Trophoblast cell (in vitro differentiated cells and primary cell): Measurements from ENCODE around the gene UPB1.

ENCODE experiments used
- DNase-seq, 2 donors: peaks; one replicate each; pipeline ENCODE4 v3.0.0-alpha.2; 2016
- H2AFZ ChIP-seq: 2 replicates; pipeline ENCODE4 v1.6.1; 2013; ENCODE audit warnings: low read length, moderate library complexity, mild to moderate bottlenecking; ENCODE audit not compliant: insufficient read depth, poor library complexity
- H2AK5ac ChIP-seq: 2 replicates; pipeline ENCODE4 v1.6.1; 2013; ENCODE audit warnings: mild to moderate bottlenecking, low read length
- H2BK120ac ChIP-seq: 2 replicates; pipeline ENCODE4 v1.6.1; 2013; ENCODE audit warnings: low read length, mild to moderate bottlenecking, moderate library complexity; ENCODE audit not compliant: insufficient read depth, poor library complexity
- H2BK12ac ChIP-seq: 2 replicates; pipeline ENCODE4 v1.6.1; 2013; ENCODE audit warnings: mild to moderate bottlenecking, low read length, moderate library complexity
- H2BK5ac ChIP-seq: 2 replicates; pipeline ENCODE4 v1.6.1; 2013; ENCODE audit warnings: low read length, low read depth, moderate library complexity, mild to moderate bottlenecking; ENCODE audit not compliant: poor library complexity
- H3K14ac ChIP-seq: 2 replicates; pipeline ENCODE4 v1.6.1; 2013; ENCODE audit warnings: mild to moderate bottlenecking, low read length
- H3K18ac ChIP-seq: 2 replicates; pipeline ENCODE4 v1.6.1; 2013; ENCODE audit warnings: mild to moderate bottlenecking, low read length
- H3K23ac ChIP-seq: 2 replicates; pipeline ENCODE4 v1.6.1; 2013; ENCODE audit warnings: low read length
- H3K27ac ChIP-seq: 2 replicates; pipeline ENCODE4 v1.5.1; 2013; ENCODE audit warnings: low read depth, mild to moderate bottlenecking, inconsistent platforms, low read length, moderate library complexity
- H3K27me3 ChIP-seq: 2 replicates; pipeline ENCODE4 v1.6.1; 2013; ENCODE audit warnings: inconsistent platforms, mild to moderate bottlenecking, low read length, moderate library complexity; ENCODE audit not compliant: insufficient read depth
- H3K36me3 ChIP-seq, 2 experiments: 1 replicate in 1 of 2; 2 replicates in 1 of 2; pipeline ENCODE4 v1.6.1; 2013; ENCODE audit warnings: low read length in 2 of 2, mild to moderate bottlenecking in 2 of 2, moderate library complexity in 1 of 2; ENCODE audit not compliant: insufficient read depth in 2 of 2, control insufficient read depth in 1 of 2
- H3K4ac ChIP-seq: 2 replicates; pipeline ENCODE4 v1.6.1; 2013; ENCODE audit warnings: low read depth, mild to moderate bottlenecking, low read length, moderate library complexity
- H3K4me1 ChIP-seq, 2 experiments: 1 replicate in 1 of 2; 2 replicates in 1 of 2; pipeline ENCODE4 v1.6.1; 2013; ENCODE audit warnings: low read length in 2 of 2, mild to moderate bottlenecking in 2 of 2, moderate library complexity in 1 of 2; ENCODE audit not compliant: insufficient read depth in 2 of 2, control insufficient read depth in 1 of 2
- H3K4me2 ChIP-seq: 2 replicates; pipeline ENCODE4 v1.6.1; 2013; ENCODE audit warnings: inconsistent platforms, mild to moderate bottlenecking, low read length, moderate library complexity
- H3K4me3 ChIP-seq: 2 replicates; pipeline ENCODE4 v1.5.1; 2013; ENCODE audit warnings: mild to moderate bottlenecking, low read depth, low read length, inconsistent platforms
- H3K79me1 ChIP-seq: one replicate; pipeline ENCODE4 v1.6.1; 2013; ENCODE audit warnings: low read length
- H3K79me2 ChIP-seq: 2 replicates; pipeline ENCODE4 v1.6.1; 2013; ENCODE audit warnings: low read length, mild to moderate bottlenecking; ENCODE audit not compliant: control insufficient read depth, insufficient read depth, poor library complexity
- H3K9ac ChIP-seq: 2 replicates; pipeline ENCODE4 v1.6.1; 2013; ENCODE audit warnings: mild to moderate bottlenecking, low read length
- H3K9me3 ChIP-seq: 2 replicates; pipeline ENCODE4 v1.6.1; 2013; ENCODE audit warnings: low read depth, mild to moderate bottlenecking, control low read depth, inconsistent platforms, low read length; ENCODE audit not compliant: insufficient read depth
- H4K12ac ChIP-seq: 2 replicates; pipeline ENCODE4 v1.6.1; 2013; ENCODE audit warnings: low read depth, mild to moderate bottlenecking, low read length, moderate library complexity
- H4K8ac ChIP-seq: 2 replicates; pipeline ENCODE4 v1.6.1; 2013; ENCODE audit warnings: low read depth, mild to moderate bottlenecking, low read length, moderate library complexity
- H4K91ac ChIP-seq: one replicate; pipeline ENCODE4 v1.6.1; 2013; ENCODE audit warnings: low read depth, mild to moderate bottlenecking, low read length, moderate library complexity
- WGBS: extraction: QIAGEN DNeasy Blood & Tissue Kit; methylation state at CpG from one replicate; pipeline ENCODE4 v1.1.7; 2013; ENCODE audit warnings: missing lambda C conversion rate; ENCODE audit not compliant: insufficient read length, insufficient coverage; ENCODE audit errors: extremely low coverage; 5-methylcytosine and 5-hydroxymethylcytosine counted together

The UPB1 gene

DNA sequence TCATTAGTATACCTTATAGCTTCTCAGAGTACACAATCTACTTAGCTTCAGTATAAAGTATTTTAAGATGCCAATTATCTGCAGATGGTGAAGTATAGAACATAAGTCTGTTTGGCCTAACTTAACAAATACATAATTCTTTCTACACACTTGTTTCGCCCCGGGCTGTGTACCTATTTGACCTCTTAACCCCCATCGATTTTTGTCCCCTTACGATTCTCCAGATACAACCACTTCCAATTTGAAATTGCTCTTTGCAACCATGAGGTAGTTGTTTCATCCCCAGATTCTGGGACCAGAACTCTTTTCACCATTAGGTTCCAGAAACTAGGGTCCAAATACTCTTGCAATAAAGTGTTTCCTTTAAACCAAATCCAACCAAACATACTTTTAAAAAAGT, 10.0 kb upstream of the UPB1 start:
- Histone ChIP-seq H3K4me1 (no peaks in the 10 kb centered on the region), H4K8ac (no peak overlapping the region), H3K36me3 (no peaks in the 10 kb centered on the region), H2AFZ (no peak overlapping the region), H3K79me1 (no peaks in the 10 kb centered on the region), H2AK5ac (no peak overlapping the region), H3K4me2 (no peak overlapping the region), H3K23ac (no peak overlapping the region), H3K9me3 (no peaks in the 10 kb centered on the region), H3K27me3 (no peaks in the 10 kb centered on the region), H3K4ac (no peak overlapping the region), H3K9ac (no peak overlapping the region), H3K18ac (no peak overlapping the region), H3K79me2 (no peaks in the 10 kb centered on the region), H4K91ac (no peak overlapping the region), H3K27ac (no peak overlapping the region), H3K14ac (no peak overlapping the region), H2BK120ac (no peak overlapping the region), H2BK12ac (no peak overlapping the region), H2BK5ac (no peak overlapping the region), H3K4me3 (no peak overlapping the region), H4K12ac (no peak overlapping the region)
- DNase-seq: no peak
- WGBS: no CpG with 5 or more reads among the region's 4 CpGs

DNA sequence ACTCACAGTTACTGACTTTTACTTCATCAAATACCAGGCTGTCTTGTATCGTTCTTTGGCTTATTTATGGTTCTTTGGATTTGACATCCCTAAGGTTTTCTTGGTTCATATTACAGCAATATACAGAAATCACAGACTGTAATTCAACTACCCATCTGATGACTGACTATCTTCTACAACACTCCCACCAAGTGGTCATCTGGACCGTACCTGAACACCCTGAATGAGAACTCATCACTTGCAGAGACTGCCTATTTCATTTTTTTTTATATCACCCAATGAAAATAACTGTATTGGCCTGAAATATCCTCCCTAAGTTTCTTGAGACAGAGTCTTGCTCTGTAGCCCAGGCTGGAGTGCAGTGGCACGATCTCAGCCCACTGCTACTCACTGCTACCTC, 9.5 kb upstream of the UPB1 start:
- Histone ChIP-seq H4K8ac (no peak overlapping the region), H3K14ac (no peak overlapping the region), H3K9me3 (no peaks in the 10 kb centered on the region), H2AK5ac (no peak overlapping the region), H3K36me3 (no peaks in the 10 kb centered on the region), H3K4me2 (no peak overlapping the region), H3K23ac (no peak overlapping the region), H3K27me3 (no peaks in the 10 kb centered on the region), H3K4me1 (no peaks in the 10 kb centered on the region), H2AFZ (no peak overlapping the region), H3K4me3 (no peak overlapping the region), H3K79me2 (no peaks in the 10 kb centered on the region), H3K9ac (no peak overlapping the region), H3K79me1 (no peaks in the 10 kb centered on the region), H2BK5ac (no peak overlapping the region), H2BK120ac (no peak overlapping the region), H4K91ac (no peak overlapping the region), H3K4ac (no peak overlapping the region), H3K18ac (no peak overlapping the region), H3K27ac (no peak overlapping the region), H4K12ac (no peak overlapping the region), H2BK12ac (no peak overlapping the region)
- no peak for DNase-seq
- WGBS: no CpG with 5 or more reads among the region's 3 CpGs

DNA sequence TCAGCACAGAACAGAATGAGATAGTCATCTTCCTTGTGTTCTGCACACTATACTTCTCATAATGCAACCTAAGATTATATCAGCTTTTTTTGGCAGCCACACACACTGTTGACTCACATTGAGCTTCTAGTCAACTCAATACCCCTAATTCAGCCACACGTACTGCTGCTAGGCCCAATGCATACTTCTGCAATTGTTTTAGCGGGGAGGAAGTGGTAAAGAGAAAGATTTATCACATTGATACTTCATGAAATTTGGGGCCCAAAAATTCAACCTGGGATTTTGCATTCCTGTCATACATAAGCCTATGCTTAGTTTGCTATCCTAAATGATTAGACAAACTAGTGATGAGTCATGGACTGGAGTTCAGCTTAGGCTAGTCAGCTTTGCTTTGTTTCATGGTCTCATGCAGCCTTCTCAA, 8.6 kb upstream of the UPB1 start:
- no peak overlapping the region for H4K91ac ChIP-seq
- no peak overlapping the region for H3K4me3 ChIP-seq
- no peaks in the 10 kb centered on the region for H3K9me3 ChIP-seq
- no peak overlapping the region for H3K18ac ChIP-seq
- no peak overlapping the region for H3K4me2 ChIP-seq
- no peak overlapping the region for H4K12ac ChIP-seq
- H3K4me1 ChIP-seq: no peaks in the 10 kb centered on the region
- no peaks in the 10 kb centered on the region for H3K79me1 ChIP-seq
- no peak overlapping the region for H3K23ac ChIP-seq
- H3K27ac ChIP-seq: no peak overlapping the region
- H2BK5ac ChIP-seq: no peak overlapping the region
- no peak overlapping the region for H4K8ac ChIP-seq
- H2BK12ac ChIP-seq: no peak overlapping the region
- H2BK120ac ChIP-seq: no peak overlapping the region
- no peaks in the 10 kb centered on the region for H3K36me3 ChIP-seq
- no peak overlapping the region for H3K9ac ChIP-seq
- no peak overlapping the region for H2AK5ac ChIP-seq
- H2AFZ ChIP-seq: no peak overlapping the region
- no peak overlapping the region for H3K14ac ChIP-seq
- H3K4ac ChIP-seq: no peak overlapping the region
- H3K27me3 ChIP-seq: no peaks in the 10 kb centered on the region
- WGBS: no CpG with 5 or more reads among the region's 2 CpGs
- no peaks in the 10 kb centered on the region for H3K79me2 ChIP-seq
- DNase-seq: no peak

DNA sequence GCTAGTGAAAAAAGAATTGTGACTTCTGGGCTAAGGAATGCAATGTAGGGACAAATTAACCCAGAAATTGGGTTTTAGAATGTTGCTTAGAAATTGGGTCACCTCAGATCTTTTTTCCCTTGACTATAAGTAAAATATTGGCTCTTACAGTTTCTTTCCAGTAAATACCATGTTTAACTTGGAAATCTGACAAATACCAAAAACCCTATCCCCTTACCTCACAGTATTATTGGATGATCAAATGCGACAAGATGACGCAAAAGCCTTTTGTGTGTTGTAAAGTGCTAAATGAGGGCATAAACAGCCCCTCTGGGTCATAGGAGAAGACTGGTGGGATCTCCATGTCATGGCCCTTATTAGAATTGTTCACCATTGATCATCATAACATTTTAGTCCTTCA, 6.1 kb upstream of the UPB1 start:
- no peak overlapping the region for H3K14ac ChIP-seq
- H3K79me2 ChIP-seq: no peaks in the 10 kb centered on the region
- no peak overlapping the region for H2BK12ac ChIP-seq
- no peak overlapping the region for H4K8ac ChIP-seq
- H3K18ac ChIP-seq: no peak overlapping the region
- H3K4me3 ChIP-seq: no peak overlapping the region
- no peak overlapping the region for H3K9ac ChIP-seq
- H3K27ac ChIP-seq: no peak overlapping the region
- no peak overlapping the region for H4K12ac ChIP-seq
- no peak overlapping the region for H4K91ac ChIP-seq
- WGBS: no CpG with 5 or more reads among the region's 2 CpGs
- H3K27me3 ChIP-seq: peaks cover 8% of the 10 kb centered on the region
- no peak overlapping the region for H2BK120ac ChIP-seq
- no peak overlapping the region for H2BK5ac ChIP-seq
- no peak overlapping the region for H2AFZ ChIP-seq
- H3K23ac ChIP-seq: no peak overlapping the region
- H3K4me1 ChIP-seq: no peaks in the 10 kb centered on the region
- H3K4ac ChIP-seq: no peak overlapping the region
- no peaks in the 10 kb centered on the region for H3K79me1 ChIP-seq
- no peaks in the 10 kb centered on the region for H3K9me3 ChIP-seq
- H3K36me3 ChIP-seq: no peaks in the 10 kb centered on the region
- no peak for DNase-seq
- H3K4me2 ChIP-seq: no peak overlapping the region
- H2AK5ac ChIP-seq: no peak overlapping the region
